ENCODE results near the gene TARS2.

Gene TARS2

DNA sequence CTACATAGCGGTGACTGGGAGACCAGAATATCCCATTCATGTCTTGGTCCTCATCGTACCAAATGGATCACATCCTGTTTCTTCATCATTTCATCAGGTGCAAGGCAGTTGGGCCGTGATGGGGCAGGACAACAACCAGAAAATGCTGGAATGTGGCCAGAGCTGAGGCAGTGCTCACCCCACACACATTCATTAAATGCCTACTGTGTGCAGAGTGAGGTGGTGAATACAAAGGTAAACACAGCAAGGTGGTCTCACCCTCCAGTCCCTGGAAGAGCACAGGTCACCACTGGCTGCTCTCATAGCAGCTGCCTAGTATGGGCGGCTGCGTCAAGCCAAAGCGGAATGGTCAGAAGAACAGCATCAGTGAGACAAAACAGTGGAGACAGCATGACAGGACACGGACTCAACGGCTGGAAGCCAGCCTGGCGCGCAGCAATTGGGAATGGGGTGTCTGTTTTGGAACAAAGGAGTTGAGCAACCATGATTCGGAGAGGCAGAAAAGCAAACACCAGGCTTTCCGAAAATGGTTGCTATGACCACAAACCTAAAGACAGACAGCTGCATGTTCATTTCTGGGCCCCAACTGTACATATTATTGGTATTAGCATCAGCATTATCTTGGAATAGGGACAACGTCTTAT lies 56.4 kb downstream of the TARS2 start:
- no peak for DNase-seq

DNA sequence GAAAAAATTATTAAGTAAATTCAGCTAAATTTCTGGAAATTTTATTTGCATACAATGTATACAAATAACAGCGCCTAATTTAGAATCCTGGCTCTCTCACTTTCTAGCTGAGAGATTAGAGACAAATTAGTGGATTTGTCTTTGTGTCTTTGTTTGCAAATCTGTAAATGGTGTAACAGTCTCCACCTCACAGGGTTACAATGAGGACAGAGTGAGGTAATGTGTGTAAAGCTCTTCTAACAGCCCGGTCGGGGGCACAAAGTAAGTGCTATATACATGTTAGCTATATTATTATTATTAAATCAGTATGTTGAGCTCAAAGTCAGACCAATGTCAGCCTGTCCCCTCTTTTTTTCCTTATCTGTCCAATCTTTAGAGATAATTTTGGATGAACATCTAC lies 57.0 kb downstream of the TARS2 start:
- no peak for DNase-seq

DNA sequence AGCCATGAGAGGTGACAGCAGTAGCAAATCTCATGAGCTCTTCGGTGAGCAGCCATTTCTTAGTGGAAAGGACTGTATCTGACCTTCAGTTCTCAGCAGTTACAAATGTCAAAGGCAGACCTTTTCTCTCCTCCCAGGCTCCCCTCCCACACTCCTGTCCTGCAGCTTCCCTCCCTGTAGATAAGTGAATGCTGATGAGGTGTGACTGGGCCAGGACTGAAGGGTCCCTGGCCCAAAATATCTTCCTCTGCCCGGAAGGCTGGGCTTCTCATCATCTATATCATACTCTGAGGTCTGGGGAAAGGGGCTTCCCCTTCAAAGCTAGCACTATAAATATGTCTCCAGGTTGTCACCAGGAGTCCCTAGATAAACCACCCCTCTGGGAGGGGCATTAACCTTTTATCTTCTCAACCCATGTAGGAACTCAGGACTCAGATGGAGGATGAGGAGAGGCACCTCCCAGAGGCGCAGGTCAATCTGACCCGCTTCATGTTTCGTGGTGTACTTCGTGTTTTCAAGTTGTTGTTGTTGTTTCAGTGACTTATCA lies 58.3 kb downstream of the TARS2 start:
- DNase-seq = no peak

DNA sequence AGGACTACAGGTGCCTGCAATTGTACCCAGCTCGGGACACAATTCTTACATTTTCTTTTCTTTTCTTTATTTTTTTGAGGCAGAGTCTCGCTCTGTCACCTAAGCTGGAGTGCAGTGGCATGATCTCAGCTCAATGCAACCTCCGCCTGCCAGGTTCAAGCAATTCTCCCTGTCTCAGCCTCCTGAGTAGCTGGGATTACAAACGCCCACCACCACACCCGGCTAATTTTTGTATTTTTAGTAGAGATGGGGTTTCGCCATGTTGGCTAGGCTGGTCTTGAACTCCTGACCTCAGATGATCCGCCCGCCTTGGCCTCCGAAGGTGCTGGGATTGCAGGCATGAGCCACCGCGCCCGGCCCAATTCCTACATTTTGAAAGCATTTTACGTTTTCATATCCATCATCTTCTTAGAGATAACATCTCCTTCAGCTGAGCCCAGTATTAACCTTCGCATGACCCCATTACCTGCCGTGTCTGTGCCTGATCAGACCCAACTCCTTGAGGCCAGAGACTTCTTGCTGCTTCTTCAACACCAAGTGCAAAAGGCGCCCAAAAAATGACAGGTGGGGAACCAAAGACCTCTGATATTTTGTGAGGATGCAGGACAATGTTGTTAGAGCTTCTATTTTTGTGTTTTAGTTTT lies 59.2 kb downstream of the TARS2 start:
- no peak for DNase-seq

DNA sequence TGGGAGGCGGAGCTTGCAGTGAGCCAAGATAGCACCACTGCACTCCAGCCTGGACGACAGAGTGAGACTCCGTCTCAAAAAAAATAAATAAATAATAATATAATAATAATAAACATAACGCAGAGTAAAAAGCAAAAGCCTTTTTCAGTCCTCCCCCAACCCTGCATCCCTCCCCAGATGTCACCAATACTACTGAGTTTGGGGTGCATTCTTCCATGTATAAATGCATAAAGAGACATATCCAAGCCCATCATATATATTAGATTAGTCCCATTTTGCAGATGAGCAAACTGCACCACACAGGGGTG lies 61.1 kb downstream of the TARS2 start:
- DNase-seq = no peak

DNA sequence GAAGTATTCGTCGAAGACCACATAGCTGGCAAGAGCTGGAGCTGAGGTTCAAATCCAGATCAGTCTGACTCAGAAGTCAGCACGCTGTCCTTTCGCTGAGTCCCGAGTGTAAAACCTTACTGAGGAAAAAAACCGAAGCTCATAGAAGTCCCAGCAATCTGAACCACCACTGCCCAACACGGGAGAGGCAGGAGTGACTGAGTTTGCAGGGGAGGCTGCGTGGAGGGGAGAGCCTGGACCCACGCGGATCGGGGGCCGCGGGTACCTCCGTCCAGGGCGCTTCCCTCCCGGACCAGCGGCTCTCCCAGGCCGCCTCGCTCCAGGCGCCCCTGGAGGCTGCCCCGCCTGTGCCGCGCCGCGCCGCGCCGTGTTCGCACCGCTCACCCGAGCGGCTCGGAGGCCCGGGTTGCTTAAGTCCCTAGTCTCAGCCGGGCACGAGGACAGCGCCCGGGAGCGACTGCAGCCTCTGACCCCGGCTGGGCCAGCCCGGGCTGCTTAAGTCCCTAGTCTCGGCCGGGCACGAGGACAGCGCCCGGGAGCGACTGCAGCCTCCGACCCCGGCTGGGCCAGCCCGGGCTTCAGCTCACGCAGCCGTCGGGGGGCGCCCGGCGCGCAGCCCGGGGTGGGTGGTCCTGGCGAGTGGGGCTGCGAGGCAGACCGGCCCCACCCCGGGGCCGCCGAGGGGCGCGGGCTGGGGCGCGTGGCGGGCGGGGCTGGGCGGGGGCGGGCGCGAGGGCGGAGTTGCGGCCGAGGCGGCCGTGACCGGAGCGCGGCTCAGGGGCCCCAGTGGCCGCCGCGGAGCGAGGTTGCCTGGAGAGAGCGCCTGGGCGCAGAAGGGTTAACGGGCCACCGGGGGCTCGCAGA lies 61.6 kb downstream of the TARS2 start, which contains the start of gene ADAMTSL4:
TSS of gene ADAMTSL4 (plus strand) at position 777 of the 864 bp plus-strand sequence. CDS start 2,881 bp downstream, outside the sequence.
- DNase-seq = peak; percentile 90

DNA sequence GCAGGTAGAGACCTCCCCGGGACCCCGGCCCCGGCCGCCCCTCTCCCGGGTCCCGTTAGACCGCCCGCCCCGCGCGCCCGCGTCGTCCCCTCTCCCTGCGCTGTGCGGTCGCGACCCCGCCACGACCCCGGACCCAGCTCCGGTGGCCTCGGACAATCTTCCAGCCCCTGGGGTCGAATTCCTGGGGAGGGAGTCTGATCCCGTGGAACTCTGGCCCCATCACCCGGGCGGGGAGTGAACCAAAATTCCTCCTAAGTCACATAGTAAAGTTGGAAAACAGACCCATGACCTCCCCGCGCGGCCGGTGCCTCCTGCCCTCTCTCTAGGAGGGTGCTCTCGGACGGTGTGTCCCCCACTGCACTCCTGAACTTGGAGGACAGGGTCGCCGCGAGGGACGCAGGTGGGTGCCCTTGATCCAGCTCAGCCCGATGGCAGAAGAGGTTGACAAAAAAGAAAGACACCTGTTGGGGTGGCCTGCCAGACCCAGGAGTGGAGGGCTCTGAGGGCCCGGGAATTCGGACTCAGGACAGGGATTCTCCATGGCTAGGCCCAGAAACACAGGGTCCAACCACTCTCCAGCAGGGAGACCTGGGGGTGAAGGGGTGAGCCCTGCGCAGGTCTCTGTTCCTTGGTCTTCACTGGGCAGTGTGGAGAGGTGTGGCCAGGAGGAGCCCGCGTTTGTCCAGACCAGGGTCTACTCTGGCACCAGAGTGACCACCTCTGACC lies 62.4 kb downstream of the TARS2 start:
- peak; percentile 41 for DNase-seq

DNA sequence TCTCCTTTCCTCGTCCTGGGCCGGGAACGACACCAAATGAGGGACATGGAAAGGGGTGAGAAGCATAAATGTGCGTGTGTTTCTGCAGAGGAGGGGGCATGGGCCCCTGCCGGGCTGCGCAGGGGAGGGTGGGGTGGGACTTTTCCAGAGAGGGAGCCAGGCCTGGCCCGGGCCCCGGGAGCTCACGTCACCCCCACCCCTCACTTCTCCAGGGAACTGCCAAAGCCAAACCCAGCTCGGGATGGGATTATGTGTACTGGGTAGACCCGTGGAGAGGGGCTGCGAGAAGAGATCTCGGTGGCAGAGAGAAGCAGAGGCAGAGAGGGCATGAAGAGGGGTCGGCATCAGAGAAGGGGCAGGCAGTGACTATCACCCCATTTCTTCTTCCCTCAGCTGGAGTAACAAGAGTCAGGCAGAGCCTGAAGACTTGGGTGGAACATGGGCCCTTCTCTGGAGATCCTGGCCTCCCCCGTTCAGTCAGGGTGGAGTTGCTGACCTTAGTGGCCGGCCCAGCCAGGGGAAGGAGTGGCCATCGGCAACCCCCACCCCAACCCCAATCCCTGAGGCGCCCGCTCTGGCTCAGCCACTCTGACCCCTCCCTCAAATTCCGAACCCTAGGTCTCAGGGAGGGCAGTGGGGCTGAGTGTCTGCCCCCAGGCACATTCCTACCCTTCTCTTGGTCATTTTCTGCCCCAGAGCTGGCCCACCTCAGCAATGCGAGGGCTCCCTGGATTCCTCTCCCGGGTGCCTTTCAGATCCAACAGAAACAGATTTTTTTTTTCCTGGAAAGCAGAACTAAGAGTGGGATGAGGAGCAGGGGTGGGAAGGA lies 63.2 kb downstream of the TARS2 start:
- no peak for DNase-seq

DNA sequence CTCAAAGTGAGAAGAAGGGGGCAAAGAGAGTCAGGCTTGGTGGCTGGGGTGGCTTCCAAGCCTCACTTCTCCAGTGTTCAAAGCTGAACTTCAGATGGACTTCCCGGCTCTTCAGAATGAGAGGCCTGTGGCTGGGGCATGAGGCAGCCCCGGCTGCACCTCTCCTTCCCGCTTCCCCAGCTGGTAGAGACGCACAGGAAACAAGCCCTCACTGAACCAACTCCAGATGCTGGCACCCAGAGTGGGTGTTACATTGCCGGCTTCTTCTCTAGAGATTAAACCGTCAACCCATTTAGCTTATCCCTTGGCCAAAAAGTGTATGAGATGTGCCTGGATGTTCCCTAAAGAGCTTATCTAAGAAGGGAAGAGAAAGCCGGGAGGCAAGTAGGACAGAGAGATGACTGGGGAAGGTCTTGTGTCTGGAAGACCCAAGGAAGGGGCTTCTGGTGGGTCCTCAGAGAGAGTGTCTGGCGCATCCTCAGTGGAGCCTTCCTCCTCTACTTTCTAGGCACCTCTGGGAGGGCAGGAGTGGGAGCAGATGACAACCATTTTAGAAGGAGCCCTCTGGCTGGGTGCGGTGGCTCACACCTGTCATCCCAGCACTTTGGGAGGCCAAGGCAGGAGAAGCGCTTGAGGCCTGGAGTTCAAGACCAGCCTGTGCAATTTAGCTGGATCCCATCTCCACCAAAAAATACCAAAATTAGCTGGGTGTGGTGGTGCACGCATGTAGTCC lies 64.0 kb downstream of the TARS2 start:
- DNase-seq = no peak

DNA sequence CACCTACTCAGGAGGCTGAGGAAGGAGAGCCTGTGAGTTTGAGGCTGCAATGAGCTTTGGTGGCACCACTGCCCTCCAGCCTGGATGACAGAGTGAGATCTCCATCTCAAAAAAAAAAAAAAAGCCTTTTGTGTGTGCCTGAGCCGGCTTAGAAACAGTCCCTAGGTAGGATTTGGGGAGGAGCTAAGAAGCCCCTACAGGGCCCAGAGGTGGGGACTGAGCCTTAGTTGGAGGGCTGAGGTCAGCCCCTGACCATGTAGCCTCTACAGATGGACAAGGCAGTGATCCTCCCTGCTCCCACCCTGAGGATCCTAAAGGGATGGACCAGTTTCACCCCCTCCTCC lies 64.5 kb downstream of the TARS2 start:
- no peak for DNase-seq

DNA sequence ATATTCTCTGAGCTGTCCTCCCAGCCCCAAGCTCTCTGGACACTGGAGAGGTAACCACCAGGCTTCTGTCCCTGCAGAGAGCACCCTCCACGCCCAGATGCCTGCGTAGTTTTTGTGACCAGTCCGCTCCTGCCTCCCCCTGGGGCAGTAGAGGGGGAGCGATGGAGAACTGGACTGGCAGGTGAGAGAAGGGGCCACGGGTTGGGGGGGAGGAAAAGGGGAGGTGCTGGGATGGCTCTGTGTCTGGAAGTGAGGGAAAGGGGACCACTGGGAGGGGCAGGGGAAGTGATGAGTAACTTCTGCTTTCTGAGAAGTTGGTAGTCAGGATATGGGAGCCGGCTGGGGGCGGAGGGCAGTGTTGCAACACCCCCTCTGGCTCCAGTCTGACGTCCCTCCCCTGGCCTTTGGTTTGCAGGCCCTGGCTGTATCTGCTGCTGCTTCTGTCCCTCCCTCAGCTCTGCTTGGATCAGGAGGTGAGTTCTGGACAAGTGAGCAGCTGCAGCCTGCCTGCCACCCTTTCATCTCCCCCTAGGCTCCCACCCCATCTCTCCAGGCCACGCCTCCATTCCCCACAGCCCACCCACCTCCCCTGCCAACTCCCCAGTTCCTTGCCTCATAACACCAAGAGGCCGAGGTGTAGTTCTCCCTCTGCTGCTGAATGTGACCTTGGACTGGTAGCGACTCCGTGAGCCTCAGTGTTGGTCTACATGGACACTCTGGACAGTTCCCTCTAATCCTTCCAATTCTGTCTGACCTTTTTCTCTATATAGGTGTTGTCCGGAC lies 65.1 kb downstream of the TARS2 start:
- DNase-seq = no peak

DNA sequence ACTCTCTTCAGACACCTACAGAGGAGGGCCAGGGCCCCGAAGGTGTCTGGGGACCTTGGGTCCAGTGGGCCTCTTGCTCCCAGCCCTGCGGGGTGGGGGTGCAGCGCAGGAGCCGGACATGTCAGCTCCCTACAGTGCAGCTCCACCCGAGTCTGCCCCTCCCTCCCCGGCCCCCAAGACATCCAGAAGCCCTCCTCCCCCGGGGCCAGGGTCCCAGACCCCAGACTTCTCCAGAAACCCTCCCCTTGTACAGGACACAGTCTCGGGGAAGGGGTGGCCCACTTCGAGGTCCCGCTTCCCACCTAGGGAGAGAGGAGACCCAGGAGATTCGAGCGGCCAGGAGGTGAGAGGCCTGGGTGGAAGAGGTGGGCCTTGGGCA lies 65.7 kb downstream of the TARS2 start:
- no peak for DNase-seq

DNA sequence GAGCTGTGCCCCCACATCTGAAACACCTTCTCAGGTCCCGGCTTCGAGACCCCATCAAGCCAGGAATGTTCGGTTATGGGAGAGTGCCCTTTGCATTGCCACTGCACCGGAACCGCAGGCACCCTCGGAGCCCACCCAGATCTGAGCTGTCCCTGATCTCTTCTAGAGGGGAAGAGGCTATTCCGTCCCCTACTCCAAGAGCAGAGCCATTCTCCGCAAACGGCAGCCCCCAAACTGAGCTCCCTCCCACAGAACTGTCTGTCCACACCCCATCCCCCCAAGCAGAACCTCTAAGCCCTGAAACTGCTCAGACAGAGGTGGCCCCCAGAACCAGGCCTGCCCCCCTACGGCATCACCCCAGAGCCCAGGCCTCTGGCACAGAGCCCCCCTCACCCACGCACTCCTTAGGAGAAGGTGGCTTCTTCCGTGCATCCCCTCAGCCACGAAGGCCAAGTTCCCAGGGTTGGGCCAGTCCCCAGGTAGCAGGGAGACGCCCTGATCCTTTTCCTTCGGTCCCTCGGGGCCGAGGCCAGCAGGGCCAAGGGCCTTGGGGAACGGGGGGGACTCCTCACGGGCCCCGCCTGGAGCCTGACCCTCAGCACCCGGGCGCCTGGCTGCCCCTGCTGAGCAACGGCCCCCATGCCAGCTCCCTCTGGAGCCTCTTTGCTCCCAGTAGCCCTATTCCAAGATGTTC lies 66.3 kb downstream of the TARS2 start:
- DNase-seq = no peak

DNA sequence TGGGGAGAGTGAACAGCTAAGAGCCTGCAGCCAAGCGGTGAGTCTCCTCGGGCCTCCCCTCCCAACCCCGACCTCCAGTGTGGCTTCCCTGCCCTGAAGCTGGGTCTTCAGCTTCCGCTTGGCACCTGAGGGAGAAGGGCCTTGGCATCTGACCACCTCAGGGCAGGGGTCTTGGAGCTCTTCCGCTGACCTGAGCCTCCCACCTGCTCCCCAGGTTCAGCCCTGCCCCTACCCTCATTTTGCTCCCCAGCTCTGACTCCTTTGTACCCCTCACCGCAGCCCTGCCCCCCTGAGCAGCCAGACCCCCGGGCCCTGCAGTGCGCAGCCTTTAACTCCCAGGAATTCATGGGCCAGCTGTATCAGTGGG lies 66.8 kb downstream of the TARS2 start:
- DNase-seq = no peak

DNA sequence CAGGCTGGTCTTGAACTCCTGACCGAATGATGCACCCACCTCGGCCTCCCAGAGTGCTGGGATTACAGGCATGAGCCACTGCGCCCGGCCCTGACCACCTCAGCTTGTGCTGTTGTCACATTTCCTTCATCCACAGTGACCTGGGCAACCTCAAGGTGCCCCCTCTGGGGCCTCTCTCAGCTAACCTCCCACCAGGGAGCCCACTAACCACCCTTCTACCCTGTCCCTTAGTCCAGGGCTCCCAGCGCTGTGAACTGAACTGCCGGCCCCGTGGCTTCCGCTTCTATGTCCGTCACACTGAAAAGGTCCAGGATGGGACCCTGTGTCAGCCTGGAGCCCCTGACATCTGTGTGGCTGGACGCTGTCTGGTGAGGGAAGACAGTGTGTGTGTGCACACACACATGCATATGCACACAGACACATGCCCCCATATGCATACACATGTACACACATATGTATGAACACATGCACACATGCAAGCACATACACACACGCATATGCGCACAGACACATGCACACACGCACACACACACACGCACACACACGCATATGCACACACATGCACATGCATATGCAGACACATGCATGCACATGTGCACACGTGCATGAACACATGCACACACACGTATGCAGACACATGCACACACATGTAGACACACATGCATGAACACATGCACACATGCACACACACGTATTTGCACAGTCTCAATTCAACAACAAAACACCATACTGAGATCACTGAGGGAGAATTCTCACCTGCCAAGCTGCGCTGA lies 68.2 kb downstream of the TARS2 start:
- no peak for DNase-seq

DNA sequence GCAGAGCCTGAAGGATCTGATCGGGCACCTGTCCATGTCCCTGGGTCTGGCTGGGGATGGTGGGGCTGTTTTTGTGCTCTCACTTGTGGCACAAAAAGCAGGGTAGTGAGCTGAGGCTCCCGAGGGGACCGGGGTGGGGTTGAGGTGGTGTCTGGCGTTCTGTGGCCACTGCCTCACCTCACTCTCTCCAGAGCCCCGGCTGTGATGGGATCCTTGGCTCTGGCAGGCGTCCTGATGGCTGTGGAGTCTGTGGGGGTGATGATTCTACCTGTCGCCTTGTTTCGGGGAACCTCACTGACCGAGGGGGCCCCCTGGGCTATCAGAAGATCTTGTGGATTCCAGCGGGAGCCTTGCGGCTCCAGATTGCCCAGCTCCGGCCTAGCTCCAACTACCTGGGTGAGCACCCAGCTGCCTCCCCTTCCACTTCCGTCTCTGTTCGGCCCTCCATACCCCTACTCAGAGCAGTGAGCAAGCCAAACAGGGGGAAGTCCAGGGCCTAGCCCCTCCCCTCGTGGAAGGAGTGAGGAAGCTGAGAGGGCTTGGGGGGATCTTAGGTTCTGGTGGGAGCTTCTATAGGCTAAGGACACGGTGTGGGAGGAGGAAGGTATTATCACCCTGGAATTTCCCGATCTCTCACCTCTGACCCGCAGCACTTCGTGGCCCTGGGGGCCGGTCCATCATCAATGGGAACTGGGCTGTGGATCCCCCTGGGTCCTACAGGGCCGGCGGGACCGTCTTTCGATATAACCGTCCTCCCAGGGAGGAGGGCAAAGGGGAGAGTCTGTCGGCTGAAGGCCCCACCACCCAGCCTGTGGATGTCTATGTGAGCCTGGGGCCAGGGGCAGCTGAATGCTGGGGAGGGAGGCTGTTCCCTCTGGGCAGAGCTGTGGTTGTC lies 69.0 kb downstream of the TARS2 start:
- no peak for DNase-seq

DNA sequence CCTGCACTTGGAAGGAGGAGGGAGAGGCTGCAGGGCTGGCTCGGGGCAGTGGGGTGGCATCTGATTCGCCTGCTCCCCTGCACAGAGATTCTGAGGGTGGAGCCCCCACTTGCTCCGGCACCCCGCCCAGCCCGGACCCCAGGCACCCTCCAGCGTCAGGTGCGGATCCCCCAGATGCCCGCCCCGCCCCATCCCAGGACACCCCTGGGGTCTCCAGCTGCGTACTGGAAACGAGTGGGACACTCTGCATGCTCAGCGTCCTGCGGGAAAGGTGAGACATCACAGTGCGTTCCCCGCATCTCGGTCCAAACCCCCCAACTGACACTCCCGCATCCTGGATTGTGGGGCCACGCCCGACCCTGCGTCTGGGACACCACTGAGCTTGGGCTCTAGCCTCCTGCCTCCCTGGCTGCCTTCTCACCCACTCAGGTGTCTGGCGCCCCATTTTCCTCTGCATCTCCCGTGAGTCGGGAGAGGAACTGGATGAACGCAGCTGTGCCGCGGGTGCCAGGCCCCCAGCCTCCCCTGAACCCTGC lies 69.9 kb downstream of the TARS2 start:
- no peak for DNase-seq
